ENCODE results near the gene AUTS2. TPM values are rescaled to one million over a fixed set of nuclear protein-coding genes. Genes with fewer than 3 reads are reported as not detected.

AUTS2 gene
- total and polyA plus RNA-seq, 2 of the 8 experiments (the other 6 are each of a cell fraction or from before 2014, with no cell fraction given) = 25.9 to 101 TPM

DNA sequence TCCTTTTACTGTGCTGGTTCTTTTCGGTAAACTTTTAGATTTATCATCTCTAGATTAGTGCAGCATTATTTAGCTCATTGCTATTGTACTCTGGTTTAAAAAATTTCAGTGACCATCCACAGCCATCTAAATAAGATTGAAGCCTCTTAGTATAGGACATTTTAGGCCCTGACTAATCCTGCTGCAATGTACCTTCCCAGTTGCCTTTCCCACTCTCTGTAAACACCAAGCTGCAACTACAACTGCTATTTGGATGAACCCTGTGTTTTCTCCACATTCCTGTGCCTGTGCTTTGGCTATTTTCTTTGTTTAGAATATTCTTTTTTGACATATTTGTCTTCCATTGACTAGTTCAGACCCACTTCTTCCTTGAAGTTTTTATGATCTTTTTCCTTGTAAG is 314.6 kb downstream of the AUTS2 start:
- Histone ChIP-seq H4K91ac (replicated peaks; ENCODE audit: insufficient read length, low read length) (no peak overlapping the region), H3K4me1 (replicated peaks in 1 of 4; ENCODE audit: control insufficient read depth in 3 of 4, insufficient read depth in 4 of 4, low read length in 3 of 4) (no peaks in the 10 kb centered on the region), H2BK20ac (ENCODE audit: low read length) (no peak overlapping the region), H4K8ac (ENCODE audit: extremely low read depth, insufficient read depth, low read length) (no peak overlapping the region), H3K27ac (ENCODE audit: low read depth, low read length) (no peak overlapping the region), H3K18ac (ENCODE audit: extremely low read depth, low read length) (no peak overlapping the region), H2BK120ac (replicated peaks; ENCODE audit: low read depth, low read length) (no peak overlapping the region), H2BK12ac (ENCODE audit: low read depth, low read length) (no peak overlapping the region), H3K9me3 (ENCODE audit: insufficient read depth in 2 of 2, low read depth in 1 of 2, low read length in 1 of 2) (no peaks in the 10 kb centered on the region), H2AFZ (ENCODE audit: low read length) (no peak overlapping the region), H3K36me3 (ENCODE audit: control insufficient read depth in 2 of 4, insufficient read depth in 4 of 4, low read length in 3 of 4) (no peaks in the 10 kb centered on the region), H3K23me2 (ENCODE audit: low read depth, low read length) (no peaks in the 10 kb centered on the region), H4K5ac (ENCODE audit: insufficient read length, low read depth, low read length) (no peak overlapping the region), H3K4me2 (ENCODE audit: insufficient read depth in 1 of 2, low read depth in 2 of 2, low read length in 2 of 2) (no peak overlapping the region), H3K27me3 (replicated peaks in 1 of 4; ENCODE audit: control insufficient read depth in 3 of 4, extremely low read depth in 1 of 4, insufficient read depth in 3 of 4, low read length in 3 of 4) (no peaks in the 10 kb centered on the region), H3K4me3 (ENCODE audit: extremely low read depth in 1 of 4, insufficient read depth in 2 of 4, low read depth in 3 of 4, low read length in 4 of 4) (no peak overlapping the region), H3K79me1 (ENCODE audit: low read depth, low read length) (no peaks in the 10 kb centered on the region), H3K23ac (ENCODE audit: insufficient read length) (no peak overlapping the region), H3K79me2 (ENCODE audit: control insufficient read depth in 1 of 2, insufficient read depth in 2 of 2, low read length in 2 of 2) (no peaks in the 10 kb centered on the region), H2BK15ac (ENCODE audit: low read length) (no peak overlapping the region), H4K20me1 (replicated peaks in 1 of 2; ENCODE audit: control insufficient read depth in 1 of 2, insufficient read depth in 2 of 2, low read length in 2 of 2) (no peaks in the 10 kb centered on the region), H2AK5ac (ENCODE audit: low read depth, low read length) (no peak overlapping the region), H3K14ac (ENCODE audit: insufficient read length) (no peak overlapping the region), H3K9ac (replicated peaks in 1 of 4; ENCODE audit: extremely low read depth in 1 of 4, low read depth in 3 of 4, low read length in 3 of 4) (peak overlapping the region in 1 of 4 experiments; percentile 45; a peak in 1 of 7 replicates), H2BK5ac (ENCODE audit: low read depth, low read length) (no peak overlapping the region), H3K56ac (replicated peaks; ENCODE audit: insufficient read length, low read depth, low read length) (no peak overlapping the region), H3K4ac (replicated peaks; ENCODE audit: insufficient read length, low read depth, low read length) (no peak overlapping the region)
- ChIA-PET POLR2A (ENCODE audit: partially characterized antibody) (no interaction called here), CTCF (ENCODE audit: partially characterized antibody) (interaction anchor here (0.8 to 1.3 kb wide), 3 partner anchors 20 to 248 kb away, joined by 4 to 5 read pairs (median 4); no protein-coding TSS in a partner anchor)
- no peak for FAIRE-seq
- 92% methylated on average over 1 of the region's 1 CpG; no CpG with 5 or more reads in 1 of the 2 experiments for WGBS, 2 experiments (ENCODE audit: extremely low coverage in 1 of 2, insufficient coverage in 1 of 2, insufficient read length in 1 of 2, insufficient replicate concordance in 2 of 2, low coverage in 1 of 2, low lambda C conversion rate in 2 of 2, missing lambda C conversion rate in 1 of 2)
- DNase-seq (ENCODE audit: low read depth in 1 of 2, low spot score in 2 of 2) = no peak
- TF ChIP-seq SP4 (IDR thresholded peaks at IDR 0.05; ENCODE audit: low read length) (no peak), PHF8 (conservative IDR thresholded peaks at IDR 0.05; ENCODE audit: low read depth, low read length) (no peak), CREB1 (IDR thresholded peaks at IDR 0.05) (no peak), TAF1 (IDR thresholded peaks at IDR 0.05; ENCODE audit: low read depth, low read length) (no peak), EP300 (IDR thresholded peaks at IDR 0.05; ENCODE audit: borderline replicate concordance in 1 of 2, low read depth in 2 of 2, low read length in 2 of 2) (no peak), HDAC6 (IDR thresholded peaks at IDR 0.05; ENCODE audit: low read depth, low read length) (no peak), KDM4A (IDR thresholded peaks at IDR 0.05; ENCODE audit: low read depth, low read length, severe bottlenecking) (no peak), BACH1 (IDR thresholded peaks at IDR 0.05; ENCODE audit: low read length) (no peak)
